ENCODE data around the gene PSMD9.

PSMD9 gene

GRCh38 chr12:121905746-121906145 is 17.2 kb downstream of the PSMD9 start:
- no peak for TF ChIP-seq TEAD4 (IDR thresholded peaks at IDR 0.05)
- no peak for TF ChIP-seq RAD21 (IDR thresholded peaks at IDR 0.05; ENCODE audit: low read depth)
- no peak for TF ChIP-seq REST (IDR thresholded peaks at IDR 0.05; ENCODE audit: low read depth)
- no peak for TF ChIP-seq YY1 (IDR thresholded peaks at IDR 0.05; ENCODE audit: low read depth)
- no peak for TF ChIP-seq CREB1 (IDR thresholded peaks at IDR 0.05; ENCODE audit: low read depth)
- TF ChIP-seq TAF1 (IDR thresholded peaks at IDR 0.05; ENCODE audit: low read depth), result no peak
- TF ChIP-seq, protein P1, sequence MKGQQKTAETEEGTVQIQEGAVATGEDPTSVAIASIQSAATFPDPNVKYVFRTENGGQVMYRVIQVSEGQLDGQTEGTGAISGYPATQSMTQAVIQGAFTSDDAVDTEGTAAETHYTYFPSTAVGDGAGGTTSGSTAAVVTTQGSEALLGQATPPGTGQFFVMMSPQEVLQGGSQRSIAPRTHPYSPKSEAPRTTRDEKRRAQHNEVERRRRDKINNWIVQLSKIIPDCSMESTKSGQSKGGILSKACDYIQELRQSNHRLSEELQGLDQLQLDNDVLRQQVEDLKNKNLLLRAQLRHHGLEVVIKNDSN (IDR thresholded peaks at IDR 0.05), result no peak
- TF ChIP-seq EP300 (IDR thresholded peaks at IDR 0.05; ENCODE audit: borderline replicate concordance), result no peak
- TF ChIP-seq MAX (IDR thresholded peaks at IDR 0.05), result no peak
- no peak for TF ChIP-seq NFIC (IDR thresholded peaks at IDR 0.05)
- TF ChIP-seq TCF12 (IDR thresholded peaks at IDR 0.05; ENCODE audit: low read depth), result no peak
- no peak for TF ChIP-seq EGR1 (IDR thresholded peaks at IDR 0.05)
- no peak for TF ChIP-seq CEBPB (IDR thresholded peaks at IDR 0.05)
- TF ChIP-seq FOXM1 (IDR thresholded peaks at IDR 0.05; ENCODE audit: borderline replicate concordance, low read depth), result no peak

- no peak for TF ChIP-seq TEAD4 (IDR thresholded peaks at IDR 0.05)
- TF ChIP-seq CEBPB (IDR thresholded peaks at IDR 0.05), result no peak
- no peak for TF ChIP-seq ZBTB7A (IDR thresholded peaks at IDR 0.05; ENCODE audit: low read depth)
- no peak for TF ChIP-seq CREB1 (IDR thresholded peaks at IDR 0.05; ENCODE audit: low read depth)
- TF ChIP-seq YY1 (IDR thresholded peaks at IDR 0.05; ENCODE audit: low read depth), result no peak
- TF ChIP-seq, protein P1 (IDR thresholded peaks at IDR 0.05), result no peak
- TF ChIP-seq REST (IDR thresholded peaks at IDR 0.05; ENCODE audit: low read depth), result no peak
- TF ChIP-seq EGR1 (IDR thresholded peaks at IDR 0.05), result no peak
- TF ChIP-seq RAD21 (IDR thresholded peaks at IDR 0.05; ENCODE audit: low read depth), result no peak
Measured at GRCh38 chr12:121908702-121909101, 20.1 kb downstream of the PSMD9 start.

- TF ChIP-seq, protein P1 (IDR thresholded peaks at IDR 0.05), result no peak
- no peak for TF ChIP-seq MAX (IDR thresholded peaks at IDR 0.05)
- no peak for TF ChIP-seq CREB1 (IDR thresholded peaks at IDR 0.05; ENCODE audit: low read depth)
- TF ChIP-seq EGR1 (IDR thresholded peaks at IDR 0.05), result no peak
- TF ChIP-seq NFIC (IDR thresholded peaks at IDR 0.05), result no peak
- TF ChIP-seq EP300 (IDR thresholded peaks at IDR 0.05; ENCODE audit: borderline replicate concordance), result no peak
- no peak for TF ChIP-seq FOXM1 (IDR thresholded peaks at IDR 0.05; ENCODE audit: borderline replicate concordance, low read depth)
- TF ChIP-seq YY1 (IDR thresholded peaks at IDR 0.05; ENCODE audit: low read depth), result no peak
- TF ChIP-seq CEBPB (IDR thresholded peaks at IDR 0.05), result no peak
- no peak for TF ChIP-seq TAF1 (IDR thresholded peaks at IDR 0.05; ENCODE audit: low read depth)
- no peak for TF ChIP-seq TCF12 (IDR thresholded peaks at IDR 0.05; ENCODE audit: low read depth)
- no peak for TF ChIP-seq TEAD4 (IDR thresholded peaks at IDR 0.05)
- no peak for TF ChIP-seq ZBTB7A (IDR thresholded peaks at IDR 0.05; ENCODE audit: low read depth)
- TF ChIP-seq REST (IDR thresholded peaks at IDR 0.05; ENCODE audit: low read depth), result no peak
- TF ChIP-seq RAD21 (IDR thresholded peaks at IDR 0.05; ENCODE audit: low read depth), result no peak
Measured at GRCh38 chr12:121911824-121912585, 23.4 kb downstream of the PSMD9 start.
